ENCODE measurements around the gene RAD21L1.

- TF ChIP-seq CTCF (IDR thresholded peaks at IDR 0.05) = no peak
- no peak for TF ChIP-seq POLR2A (IDR thresholded peaks at IDR 0.05)
These were observed 54.6 kb downstream of the RAD21L1 start for GRCh38 chr20:1280195-1281102.

Data from Peyer's patch (tissue), 4 donors.